K562 (cell line): ENCODE results near the gene ZCCHC14. TPM values are rescaled to one million over a fixed set of nuclear protein-coding genes. Genes with fewer than 3 reads are reported as not detected.

Experiments
- ATAC-seq: fragments of 200-7000 bp; cut with Tn5 transposase; 3 replicates; pipeline ENCODE4 v1.9.1; 2020; ENCODE audit warnings: moderate library complexity
- BruUV-seq: library from RNA; stranded (reverse); fragments of 400-500 nt; replicated peaks from 2 replicates; lab custom pipeline; 2021; lab: Mats Ljungman, UMichigan
- CTCF ChIA-PET: fragments of 300-600 bp; formaldehyde crosslinking; extraction: SDS; loops from one replicate; lab custom pipeline; 2021; ENCODE audit warnings: low intra/inter-chr PET ratio; lab: Yijun Ruan, JAX
- POLR2A ChIA-PET: fragments of 300-600, 350-650 bp; sonication (Branson Sonifier 250); formaldehyde crosslinking; extraction: SDS; loops from one replicate; lab custom pipeline; 2021; ENCODE audit warnings: antibody characterized with exemption, inconsistent platforms; lab: Yijun Ruan, JAX
- DNase-seq, 4 experiments: peaks; one replicate each; pipeline versions ENCODE4 v3.0.0 to v3.0.0-alpha.2; 2011 to 2018; ENCODE audit warnings: low spot score in 3 of 4, mixed read lengths in 3 of 4; ENCODE audit errors: extremely low read depth in 1 of 4
- FAIRE-seq: peaks from 2 replicates; lab custom pipeline; 2011; peaks lifted over from hg19 to GRCh38; lab: Jason Lieb, UNC
- H2AFZ ChIP-seq: 2 replicates; pipeline ENCODE4 v1.6.0; 2011; ENCODE audit warnings: low read depth, low read length, control low read depth, inconsistent platforms
- H3K27ac ChIP-seq: fragments of 200-600 bp; 3 replicates; pipeline ENCODE4 v1.8.0; 2011; ENCODE audit warnings: low read depth, mild to moderate bottlenecking, control low read depth, inconsistent platforms, low read length, moderate library complexity, mixed read lengths; ENCODE audit errors: extremely low read depth
- H3K27me3 ChIP-seq, 2 experiments: fragments of 300-600 bp in 1 of 2; 2 replicates in 1 of 2; 3 replicates in 1 of 2; pipeline versions ENCODE4 v1.6.0 to v1.8.0; 2011; ENCODE audit warnings: inconsistent platforms in 2 of 2, low read length in 2 of 2, mild to moderate bottlenecking in 1 of 2, mixed read lengths in 1 of 2, moderate library complexity in 1 of 2; ENCODE audit not compliant: control insufficient read depth in 2 of 2, insufficient read depth in 2 of 2
- H3K36me3 ChIP-seq: fragments of 300-600 bp; 3 replicates; pipeline ENCODE4 v1.8.0; 2011; ENCODE audit warnings: mild to moderate bottlenecking, low read length, inconsistent platforms; ENCODE audit not compliant: control insufficient read depth, insufficient read depth
- H3K4me1 ChIP-seq, 2 experiments: fragments of 200-600 bp in 1 of 2; replicated peaks in 1 of 2; 2 replicates in 1 of 2; 3 replicates in 1 of 2; pipeline versions ENCODE4 v1.5.1 to v1.8.0; 2011; ENCODE audit warnings: inconsistent platforms in 2 of 2, low read length in 2 of 2, mild to moderate bottlenecking in 1 of 2, mixed read lengths in 1 of 2, moderate library complexity in 1 of 2; ENCODE audit not compliant: control insufficient read depth in 2 of 2, insufficient read depth in 2 of 2
- H3K4me2 ChIP-seq: 2 replicates; pipeline ENCODE4 v1.6.1; 2011; ENCODE audit warnings: low read length, control low read depth, inconsistent platforms, mixed read lengths; ENCODE audit not compliant: insufficient read depth
- H3K4me3 ChIP-seq: fragments of 200-600 bp; sonication (generic), shearing (Covaris generic); 2 replicates; pipeline ENCODE4 v1.5.1; 2016; ENCODE audit warnings: control low read depth, inconsistent platforms
- H3K79me2 ChIP-seq: fragments of 200-600 bp; 3 replicates; pipeline ENCODE4 v1.8.0; 2011; ENCODE audit warnings: low read length, inconsistent platforms; ENCODE audit not compliant: control insufficient read depth, insufficient read depth
- H3K9ac ChIP-seq, 2 experiments: 2 replicates each; pipeline versions ENCODE4 v1.6.0 to v1.6.1; 2011; ENCODE audit warnings: low read depth in 2 of 2, low read length in 2 of 2, control low read depth in 1 of 2, inconsistent platforms in 1 of 2, mild to moderate bottlenecking in 1 of 2, mixed read lengths in 1 of 2; ENCODE audit not compliant: insufficient read depth in 1 of 2
- H3K9me1 ChIP-seq: one replicate; pipeline ENCODE4 v1.6.0; 2011; ENCODE audit warnings: inconsistent platforms, mild to moderate bottlenecking, low read length, moderate library complexity; ENCODE audit not compliant: control insufficient read depth, insufficient read depth
- H3K9me3 ChIP-seq: replicated peaks from 2 replicates; pipeline ENCODE4 v1.5.1; 2011; ENCODE audit warnings: low read depth, low read length, inconsistent platforms; ENCODE audit not compliant: control insufficient read depth, insufficient read depth
- H4K20me1 ChIP-seq: replicated peaks from 2 replicates; pipeline ENCODE4 v1.6.1; 2011; ENCODE audit warnings: low read length, inconsistent platforms, mixed read lengths; ENCODE audit not compliant: control insufficient read depth, insufficient read depth
- FOXJ3 ChIP-seq: sonication (generic); formaldehyde crosslinking; IDR thresholded peaks from 2 replicates; pipeline ENCODE4 v1.4.0; 2020; ENCODE audit warnings: mild to moderate bottlenecking, missing genetic modification reagents
- GATAD2B ChIP-seq: fragments of 450-650 bp; IDR thresholded peaks from 2 replicates; pipeline ENCODE4 v1.6.1; 2017; ENCODE audit warnings: mild to moderate bottlenecking, borderline replicate concordance
- HMGN3 ChIP-seq: IDR thresholded peaks from 2 replicates; pipeline ENCODE4 v1.6.1; 2011; ENCODE audit warnings: borderline replicate concordance, low read depth, mild to moderate bottlenecking, mixed read lengths, low read length; ENCODE audit not compliant: insufficient read length; ENCODE audit errors: extremely low read depth
- RHOXF2B ChIP-seq: fragments of 250-450 bp; sonication (Bioruptor Pico); conservative IDR thresholded peaks from 2 replicates; pipeline ENCODE4 v1.5.1; 2021
- ZBTB17 ChIP-seq: fragments of 450-650 bp; formaldehyde crosslinking; IDR thresholded peaks from 2 replicates; pipeline ENCODE4 v1.4.0; 2020; ENCODE audit warnings: mild to moderate bottlenecking
- ZNF316 ChIP-seq: fragments of 450-650 bp; IDR thresholded peaks from 2 replicates; pipeline ENCODE4 v1.6.1; 2016
- WGBS: fragments of 100-300 bp; shearing (Covaris generic); methylation state at CpG from one replicate; pipeline ENCODE4 v1.1.6; 2016; ENCODE audit warnings: low coverage, mixed read lengths; ENCODE audit not compliant: insufficient coverage; ENCODE audit errors: missing lambda C conversion rate; 5-methylcytosine and 5-hydroxymethylcytosine counted together
- in situ Hi-C: fragments of 300-500 bp; cut with MboI; formaldehyde crosslinking; loops from 4 replicates; pipeline ENCODE4 v1.15.0; 2018; ENCODE audit warnings: inconsistent platforms, mixed read lengths
- intact Hi-C: fragments of 100-400 bp; cut with micrococcal nuclease; formaldehyde crosslinking; loops from 2 replicates; pipeline ENCODE4 v1.14.2; 2022
- polyA plus RNA-seq, 8 experiments: library from polyadenylated mRNA; depleted of rRNA in 4 of 8; stranded (reverse) in 5 of 8; unstranded in 3 of 8; fragments of >200 nt; fragmentation: Nextera tagmentation in 2 of 8; fragmentation: Illumina TruSeq in 1 of 8; extraction: Ambion mirVana in 2 of 8; extraction: Trizol in 1 of 8; gene quantifications; 2 replicates each; pipeline versions ENCODE4 v1.2.1 to v1.2.3, GENCODE V29; 2011 to 2014; ENCODE audit warnings: inconsistent platforms in 1 of 8, missing spikeins in 1 of 8
- total RNA-seq, 7 experiments: library from RNA; depleted of rRNA in 6 of 7; stranded (reverse); fragments of >200 nt in 6 of 7; fragmentation: Illumina TruSeq in 2 of 7; extraction: Trizol in 2 of 7; gene quantifications; 2 replicates each; pipeline versions ENCODE4 v1.2.1 to v1.2.3, GENCODE V29; 2011 to 2021; ENCODE audit warnings: low replicate concordance in 1 of 7
- TF ChIP-seq, protein P1 (sequence below), 2 experiments: fragments of 450-650 bp in 1 of 2; sonication (generic) in 1 of 2; formaldehyde crosslinking; conservative IDR thresholded peaks; 2 replicates each; pipeline versions ENCODE4 v1.4.0 to v1.8.1; 2020 to 2022; ENCODE audit warnings: mild to moderate bottlenecking in 1 of 2, missing genetic modification reagents in 1 of 2

The ZCCHC14 gene
- total and polyA plus RNA-seq, 9 of the 15 experiments (the other 6 are each of a cell fraction or from before 2014, with no cell fraction given), result 1.5 to 12.4 (median 2.9) TPM

- Histone ChIP-seq H4K20me1 (peaks cover 2% of the 10 kb centered on the region; the same call in 1 of the 2 replicates), H3K9ac (no peak overlapping the region), H3K9me1 (no peaks in the 10 kb centered on the region), H3K36me3 (no peaks in the 10 kb centered on the region; the same call in 2 of the 3 replicates), H3K79me2 (no peaks in the 10 kb centered on the region), H3K4me2 (no peak overlapping the region), H3K27me3 (peaks cover 21 to 38% of the 10 kb centered on the region in 2 experiments), H3K27ac (no peak overlapping the region), H3K4me1 (no peaks in the 10 kb centered on the region), H2AFZ (no peak overlapping the region), H3K4me3 (no peak overlapping the region), H3K9me3 (peaks cover 6% of the 10 kb centered on the region; the same call in 1 of the 2 replicates)
- POLR2A ChIA-PET, result no interaction called here
- intact Hi-C loops, result no loop called here
- in situ Hi-C loops, result no loop called here
- whole genome bisulfite sequencing, result 6% methylated on average over 13 of the region's 13 CpGs
- CTCF ChIA-PET, result no interaction called here
- ATAC-seq (peak; percentile 21; the same call in 1 of the 3 replicates), FAIRE-seq (no peak), DNase-seq (no peak)
- no TSS peak for BruUV-seq
- no peak for TF ChIP-seq ZBTB17
- TF ChIP-seq, protein P1, sequence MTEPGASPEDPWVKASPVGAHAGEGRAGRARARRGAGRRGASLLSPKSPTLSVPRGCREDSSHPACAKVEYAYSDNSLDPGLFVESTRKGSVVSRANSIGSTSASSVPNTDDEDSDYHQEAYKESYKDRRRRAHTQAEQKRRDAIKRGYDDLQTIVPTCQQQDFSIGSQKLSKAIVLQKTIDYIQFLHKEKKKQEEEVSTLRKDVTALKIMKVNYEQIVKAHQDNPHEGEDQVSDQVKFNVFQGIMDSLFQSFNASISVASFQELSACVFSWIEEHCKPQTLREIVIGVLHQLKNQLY (CRISPR knock-in tag; conservative IDR thresholded peaks at IDR 0.05), result no peak
- TF ChIP-seq RHOXF2B (CRISPR knock-in tag), result no peak
- TF ChIP-seq FOXJ3, result no peak
- no peak for TF ChIP-seq HMGN3
- no peak for TF ChIP-seq ZNF316
- TF ChIP-seq GATAD2B, result no peak
Measured at GRCh38 chr16:87506423-87507350, 13.9 kb upstream of the ZCCHC14 start.
